Activated naive CD8-positive, alpha-beta T cell treated with anti-CD3 and anti-CD28 coated beads, Interleukin-2, amount 50 U/mL, for 24 hours (primary cell): ENCODE data around the gene GTF3C5.
"Not testable (repeated sequence)": the region's sequence is repeated elsewhere in the genome, so short reads cannot be mapped to it uniquely, and the experiment has no call there.

Source experiments
- ATAC-seq: fragments of 150-1000 bp; cut with Tn5 transposase; one replicate; pipeline ENCODE4 v1.10.0; 2021
- DNase-seq: peaks from one replicate; pipeline ENCODE4 v3.0.0; 2021
- H3K27ac Mint-ChIP-seq: one replicate; pipeline ENCODE4 v1.8.0; 2021; ENCODE audit warnings: mild to moderate bottlenecking, mixed read lengths
- H3K27me3 Mint-ChIP-seq: one replicate; pipeline ENCODE4 v1.8.0; 2021; ENCODE audit warnings: mixed read lengths
- H3K36me3 Mint-ChIP-seq: one replicate; pipeline ENCODE4 v1.8.0; 2021; ENCODE audit warnings: low read depth, mixed read lengths
- H3K4me1 Mint-ChIP-seq: one replicate; pipeline ENCODE4 v1.8.0; 2021; ENCODE audit warnings: mixed read lengths
- H3K4me3 Mint-ChIP-seq: one replicate; pipeline ENCODE4 v1.8.0; 2021; ENCODE audit warnings: mild to moderate bottlenecking, moderate library complexity, mixed read lengths
- H3K9me3 Mint-ChIP-seq: one replicate; pipeline ENCODE4 v1.8.0; 2021; ENCODE audit warnings: mixed read lengths

GTF3C5 gene

GRCh38 chr9:133035669-133036068 lies 4.9 kb downstream of the GTF3C5 start:
- Mint-ChIP-seq H3K4me3 (no peak overlapping the region), H3K27me3 (no peaks in the 10 kb centered on the region), H3K4me1 (peaks cover 27% of the 10 kb centered on the region), H3K27ac (no peak overlapping the region), H3K36me3 (peaks cover 11% of the 10 kb centered on the region), H3K9me3 (no peaks in the 10 kb centered on the region)
- no peak for DNase-seq
- no peak for ATAC-seq

GRCh38 chr9:133037775-133038515 lies 7.1 kb downstream of the GTF3C5 start:
- no peak overlapping the region for H3K27ac Mint-ChIP-seq
- no peak for ATAC-seq
- DNase-seq = no peak
- no peaks in the 10 kb centered on the region for H3K36me3 Mint-ChIP-seq
- H3K9me3 Mint-ChIP-seq = no peaks in the 10 kb centered on the region
- H3K27me3 Mint-ChIP-seq = no peaks in the 10 kb centered on the region
- peaks cover 9% of the 10 kb centered on the region for H3K4me1 Mint-ChIP-seq
- H3K4me3 Mint-ChIP-seq = no peak overlapping the region

- peaks cover 17% of the 10 kb centered on the region for H3K36me3 Mint-ChIP-seq
- not testable (repeated sequence) for H3K27me3 Mint-ChIP-seq, H3K4me3 Mint-ChIP-seq, ATAC-seq, H3K27ac Mint-ChIP-seq, H3K9me3 Mint-ChIP-seq
- peak; percentile 63 for DNase-seq
- H3K4me1 Mint-ChIP-seq = peaks cover 11% of the 10 kb centered on the region
These were observed 10.2 kb downstream of the GTF3C5 start for GRCh38 chr9:133040892-133041479.

- DNase-seq = no peak
- peaks cover 11% of the 10 kb centered on the region for H3K4me1 Mint-ChIP-seq
- no peaks in the 10 kb centered on the region for H3K9me3 Mint-ChIP-seq
- peaks cover 25% of the 10 kb centered on the region for H3K36me3 Mint-ChIP-seq
- no peaks in the 10 kb centered on the region for H3K27me3 Mint-ChIP-seq
- no peak overlapping the region for H3K4me3 Mint-ChIP-seq
- no peak overlapping the region for H3K27ac Mint-ChIP-seq
- ATAC-seq = no peak
These were observed 11.2 kb downstream of the GTF3C5 start for GRCh38 chr9:133041958-133042357.

- no peak overlapping the region for H3K27ac Mint-ChIP-seq
- peaks cover 10% of the 10 kb centered on the region for H3K4me1 Mint-ChIP-seq
- no peaks in the 10 kb centered on the region for H3K9me3 Mint-ChIP-seq
- ATAC-seq (no peak), DNase-seq (no peak)
- peaks cover 25% of the 10 kb centered on the region for H3K36me3 Mint-ChIP-seq
- no peak overlapping the region for H3K4me3 Mint-ChIP-seq
- H3K27me3 Mint-ChIP-seq = no peaks in the 10 kb centered on the region
These were observed 11.9 kb downstream of the GTF3C5 start for GRCh38 chr9:133042676-133043075.

- H3K4me1 Mint-ChIP-seq = peaks cover 7% of the 10 kb centered on the region
- no peak overlapping the region for H3K27ac Mint-ChIP-seq
- DNase-seq (no peak), ATAC-seq (no peak)
- no peaks in the 10 kb centered on the region for H3K27me3 Mint-ChIP-seq
- H3K36me3 Mint-ChIP-seq = peaks cover 25% of the 10 kb centered on the region
- no peak overlapping the region for H3K4me3 Mint-ChIP-seq
- H3K9me3 Mint-ChIP-seq = no peaks in the 10 kb centered on the region
These were observed 12.7 kb downstream of the GTF3C5 start for GRCh38 chr9:133043449-133044035.

GRCh38 chr9:133044125-133044524 lies 13.3 kb downstream of the GTF3C5 start:
- Mint-ChIP-seq H3K9me3 (no peaks in the 10 kb centered on the region), H3K4me3 (no peak overlapping the region), H3K36me3 (peaks cover 25% of the 10 kb centered on the region), H3K27ac (no peak overlapping the region), H3K27me3 (no peaks in the 10 kb centered on the region), H3K4me1 (peaks cover 7% of the 10 kb centered on the region)
- no peak for DNase-seq
- no peak for ATAC-seq

GRCh38 chr9:133044661-133045060 lies 13.9 kb downstream of the GTF3C5 start:
- no peak overlapping the region for H3K27ac Mint-ChIP-seq

GRCh38 chr9:133045132-133045531 lies 14.3 kb downstream of the GTF3C5 start:
- DNase-seq (no peak), ATAC-seq (no peak)
- Mint-ChIP-seq H3K4me1 (peaks cover 7% of the 10 kb centered on the region), H3K27me3 (no peaks in the 10 kb centered on the region), H3K4me3 (no peak overlapping the region), H3K9me3 (no peaks in the 10 kb centered on the region), H3K36me3 (peaks cover 34% of the 10 kb centered on the region), H3K27ac (no peak overlapping the region)

More at GRCh38 chr9:133044661-133045060, 13.9 kb downstream of the GTF3C5 start:
- ATAC-seq (no peak), DNase-seq (no peak)
- no peaks in the 10 kb centered on the region for H3K27me3 Mint-ChIP-seq
- no peak overlapping the region for H3K4me3 Mint-ChIP-seq
- H3K9me3 Mint-ChIP-seq = no peaks in the 10 kb centered on the region
- H3K36me3 Mint-ChIP-seq = peaks cover 30% of the 10 kb centered on the region
- H3K4me1 Mint-ChIP-seq = peaks cover 7% of the 10 kb centered on the region

- Mint-ChIP-seq H3K27me3 (no peaks in the 10 kb centered on the region), H3K4me3 (no peak overlapping the region), H3K36me3 (peaks cover 40% of the 10 kb centered on the region), H3K4me1 (peaks cover 7% of the 10 kb centered on the region), H3K27ac (peak overlapping the region; percentile 35), H3K9me3 (no peaks in the 10 kb centered on the region)
- ATAC-seq (no peak), DNase-seq (no peak)
These were observed 15.6 kb downstream of the GTF3C5 start for GRCh38 chr9:133046196-133046899.

GRCh38 chr9:133046900-133047295 lies 16.1 kb downstream of the GTF3C5 start:
- DNase-seq = no peak
- H3K4me3 Mint-ChIP-seq = no peak overlapping the region
- H3K36me3 Mint-ChIP-seq = peaks cover 40% of the 10 kb centered on the region
- no peak overlapping the region for H3K27ac Mint-ChIP-seq
- H3K27me3 Mint-ChIP-seq = no peaks in the 10 kb centered on the region
- H3K9me3 Mint-ChIP-seq = no peaks in the 10 kb centered on the region
- ATAC-seq = no peak
- peaks cover 7% of the 10 kb centered on the region for H3K4me1 Mint-ChIP-seq

- Mint-ChIP-seq H3K27ac (no peak overlapping the region), H3K36me3 (peaks cover 37% of the 10 kb centered on the region), H3K4me1 (peaks cover 7% of the 10 kb centered on the region), H3K27me3 (no peaks in the 10 kb centered on the region), H3K9me3 (no peaks in the 10 kb centered on the region), H3K4me3 (no peak overlapping the region)
- DNase-seq (no peak), ATAC-seq (peak; percentile 65)
These were observed 17.8 kb downstream of the GTF3C5 start for GRCh38 chr9:133048595-133048994.

GRCh38 chr9:133049043-133049442 lies 18.2 kb downstream of the GTF3C5 start:
- ATAC-seq = no peak
- Mint-ChIP-seq H3K36me3 (peaks cover 40% of the 10 kb centered on the region), H3K9me3 (no peaks in the 10 kb centered on the region), H3K27ac (no peak overlapping the region), H3K4me3 (no peak overlapping the region), H3K27me3 (no peaks in the 10 kb centered on the region), H3K4me1 (peaks cover 7% of the 10 kb centered on the region)
- DNase-seq = no peak

- Mint-ChIP-seq H3K27me3 (no peaks in the 10 kb centered on the region), H3K4me1 (no peaks in the 10 kb centered on the region), H3K36me3 (peaks cover 37% of the 10 kb centered on the region), H3K27ac (no peak overlapping the region), H3K9me3 (no peaks in the 10 kb centered on the region), H3K4me3 (no peak overlapping the region)
- ATAC-seq = no peak
- no peak for DNase-seq
These were observed 19.3 kb downstream of the GTF3C5 start for GRCh38 chr9:133050142-133050541.

GRCh38 chr9:133050781-133051180 lies 20.0 kb downstream of the GTF3C5 start:
- Mint-ChIP-seq H3K36me3 (peaks cover 35% of the 10 kb centered on the region), H3K4me3 (no peak overlapping the region), H3K27ac (no peak overlapping the region), H3K4me1 (peaks cover 1% of the 10 kb centered on the region), H3K27me3 (no peaks in the 10 kb centered on the region), H3K9me3 (no peaks in the 10 kb centered on the region)
- ATAC-seq (no peak), DNase-seq (no peak)
